Measurements from ENCODE around the gene PSTPIP2. TPM values are rescaled to one million over a fixed set of nuclear protein-coding genes. Genes with fewer than 3 reads are reported as not detected.

Gene PSTPIP2
- total and polyA plus RNA-seq, 2 donors (not counting 3 experiments of a cell fraction or from before 2014, with no cell fraction given), result 1.6 to 4.9 TPM

DNA sequence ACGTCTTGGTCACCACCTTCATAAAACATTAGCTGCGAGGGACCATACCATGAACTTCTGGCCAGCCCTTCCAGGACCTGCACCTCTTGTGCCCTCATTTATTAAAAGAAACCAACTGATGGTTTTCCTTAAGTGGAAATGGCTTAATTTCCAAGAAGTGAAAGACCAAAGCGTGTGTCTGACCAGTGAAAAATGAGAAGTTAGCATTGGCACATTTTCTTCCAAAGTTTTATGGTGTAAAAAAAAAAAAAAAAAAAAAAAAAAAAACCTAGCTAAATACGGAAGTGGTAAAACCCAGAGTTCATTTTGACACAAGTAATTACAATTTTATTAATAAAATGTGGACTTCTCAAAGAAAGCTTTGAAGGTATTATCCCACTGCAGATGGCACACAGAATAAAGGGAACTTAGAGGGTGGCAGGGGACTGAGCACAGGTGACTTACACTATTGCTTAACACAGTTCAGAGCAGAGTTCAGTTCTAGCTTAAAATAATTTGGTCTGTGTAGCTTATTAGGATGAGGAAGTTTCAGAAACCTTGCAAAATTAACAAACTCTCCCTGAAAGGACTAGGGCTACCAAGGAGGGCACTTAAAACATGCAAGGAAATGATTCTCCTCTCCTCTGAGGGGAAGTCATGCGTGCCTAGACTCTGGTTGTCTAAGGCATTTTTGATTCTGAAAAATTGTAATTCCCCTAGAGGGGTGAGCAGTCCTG is 62.8 kb downstream of the PSTPIP2 start:
- no peak overlapping the region for H2AFZ ChIP-seq (ENCODE audit: low read depth, low read length)
- no peak for FAIRE-seq
- TF ChIP-seq FOS (IDR thresholded peaks at IDR 0.05; ENCODE audit: borderline replicate concordance, insufficient read depth, low read length), result no peak
- no peak for TF ChIP-seq POLR2A (IDR thresholded peaks at IDR 0.05; ENCODE audit: low read depth, low read length)
- no peak for TF ChIP-seq JUN (IDR thresholded peaks at IDR 0.05; ENCODE audit: borderline replicate concordance, insufficient read depth, insufficient read length, low read depth)
- TF ChIP-seq GATA2 (IDR thresholded peaks at IDR 0.05; ENCODE audit: insufficient read depth, insufficient read length, low read depth, low read length), result no peak
- TF ChIP-seq POLR2AphosphoS5 (IDR thresholded peaks at IDR 0.05; ENCODE audit: insufficient read depth, low read depth, low read length), result no peak
- no peak for TF ChIP-seq EZH2 (IDR thresholded peaks at IDR 0.05; ENCODE audit: borderline replicate concordance, low read depth, low read length, severe bottlenecking)
- no peak for TF ChIP-seq MYC (IDR thresholded peaks at IDR 0.05; ENCODE audit: low read depth, low read length)
- TF ChIP-seq, protein P1, sequence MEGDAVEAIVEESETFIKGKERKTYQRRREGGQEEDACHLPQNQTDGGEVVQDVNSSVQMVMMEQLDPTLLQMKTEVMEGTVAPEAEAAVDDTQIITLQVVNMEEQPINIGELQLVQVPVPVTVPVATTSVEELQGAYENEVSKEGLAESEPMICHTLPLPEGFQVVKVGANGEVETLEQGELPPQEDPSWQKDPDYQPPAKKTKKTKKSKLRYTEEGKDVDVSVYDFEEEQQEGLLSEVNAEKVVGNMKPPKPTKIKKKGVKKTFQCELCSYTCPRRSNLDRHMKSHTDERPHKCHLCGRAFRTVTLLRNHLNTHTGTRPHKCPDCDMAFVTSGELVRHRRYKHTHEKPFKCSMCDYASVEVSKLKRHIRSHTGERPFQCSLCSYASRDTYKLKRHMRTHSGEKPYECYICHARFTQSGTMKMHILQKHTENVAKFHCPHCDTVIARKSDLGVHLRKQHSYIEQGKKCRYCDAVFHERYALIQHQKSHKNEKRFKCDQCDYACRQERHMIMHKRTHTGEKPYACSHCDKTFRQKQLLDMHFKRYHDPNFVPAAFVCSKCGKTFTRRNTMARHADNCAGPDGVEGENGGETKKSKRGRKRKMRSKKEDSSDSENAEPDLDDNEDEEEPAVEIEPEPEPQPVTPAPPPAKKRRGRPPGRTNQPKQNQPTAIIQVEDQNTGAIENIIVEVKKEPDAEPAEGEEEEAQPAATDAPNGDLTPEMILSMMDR (IDR thresholded peaks at IDR 0.05; ENCODE audit: extremely low read depth in 1 of 2, insufficient read depth in 1 of 2, low read depth in 1 of 2, low read length in 2 of 2), result no peak
- TF ChIP-seq MAX (IDR thresholded peaks at IDR 0.05; ENCODE audit: insufficient read depth, insufficient read length), result no peak
- no peak for DNase-seq (ENCODE audit: low read depth, low spot score)
- no peak overlapping the region for H3K4me3 ChIP-seq (replicated peaks in 1 of 3; ENCODE audit: insufficient read depth in 1 of 3, low read depth in 1 of 3, low read length in 3 of 3)
- no peaks in the 10 kb centered on the region for H3K79me2 ChIP-seq (ENCODE audit: control insufficient read depth, insufficient read depth, low read length)
- ChIA-PET CTCF (interaction anchor here (1.0 to 1.9 kb wide), 3 partner anchors 9 to 65 kb away, joined by 4 to 5 read pairs (median 4); no protein-coding TSS in a partner anchor), POLR2A (no interaction called here)
- no peaks in the 10 kb centered on the region for H3K27me3 ChIP-seq (ENCODE audit: control insufficient read depth in 2 of 2, insufficient read depth in 2 of 2, low read length in 2 of 2)
- H3K9me3 ChIP-seq (replicated peaks; ENCODE audit: control insufficient read depth, insufficient read depth, low read length), result no peaks in the 10 kb centered on the region
- H4K20me1 ChIP-seq (replicated peaks; ENCODE audit: control insufficient read depth, extremely low read depth, insufficient read depth, low read length), result no peaks in the 10 kb centered on the region
- dilution Hi-C loops (cut with MboI; ENCODE audit: extremely low pct_ligation_motif_present, low sequenced_read_pairs), result no loop called here
- BruUV-seq (replicated peaks), result no TSS peak
- H3K9me1 ChIP-seq (replicated peaks; ENCODE audit: control insufficient read depth, extremely low read depth, insufficient read depth, low read length), result no peaks in the 10 kb centered on the region
- no peaks in the 10 kb centered on the region for H3K36me3 ChIP-seq (ENCODE audit: control insufficient read depth in 2 of 2, extremely low read depth in 1 of 2, insufficient read depth in 2 of 2, low read length in 2 of 2)
- no peaks in the 10 kb centered on the region for H3K4me1 ChIP-seq (ENCODE audit: control insufficient read depth, extremely low read depth, insufficient read depth, low read length)
- no peak overlapping the region for H3K4me2 ChIP-seq (ENCODE audit: insufficient read depth, low read length)
- H3K9ac ChIP-seq (replicated peaks; ENCODE audit: extremely low read depth, insufficient read depth, low read length), result no peak overlapping the region
- intact Hi-C loops (cut with micrococcal nuclease), result no loop called here
- no peak overlapping the region for H3K27ac ChIP-seq (ENCODE audit: insufficient read depth, low read depth, low read length)

Measured in endothelial cell of umbilical vein (primary cell).